SK-N-SH (cell line): ENCODE measurements around the gene ARHGAP10. TPM values are rescaled to one million over a fixed set of nuclear protein-coding genes. Genes with fewer than 3 reads are reported as not detected.

Experiments
- CTCF ChIA-PET: fragments of 300-600, 350-600 bp; formaldehyde crosslinking; extraction: SDS; loops from one replicate; lab custom pipeline; 2021; lab: Yijun Ruan, JAX
- POLR2A ChIA-PET: fragments of 350-600 bp; sonication (Branson Sonifier 250); formaldehyde crosslinking; extraction: SDS; loops from one replicate; lab custom pipeline; 2020; ENCODE audit warnings: antibody characterized with exemption, inconsistent platforms; lab: Yijun Ruan, JAX
- DNase-seq: peaks from one replicate; pipeline ENCODE4 v3.0.0; 2012
- H2AFZ ChIP-seq: fragments of 200-600 bp; sonication (generic); 2 replicates; pipeline ENCODE4 v1.8.1; 2016; ENCODE audit warnings: antibody characterized with exemption, mild to moderate bottlenecking, low read depth
- H3F3A ChIP-seq: fragments of 200-600 bp; sonication (generic); replicated peaks from 2 replicates; pipeline ENCODE3; 2016; ENCODE audit warnings: antibody characterized with exemption, mild to moderate bottlenecking; ENCODE audit not compliant: insufficient read depth
- H3K27ac ChIP-seq, 2 experiments: fragments of 200-500 bp in 1 of 2; fragments of 200-600 bp in 1 of 2; sonication (Bioruptor generic) in 1 of 2; sonication (generic), shearing (Covaris generic) in 1 of 2; 2 replicates each; pipeline versions ENCODE4 v1.5.1 to v1.6.1; 2014 to 2016; ENCODE audit warnings: low read depth in 2 of 2, inconsistent platforms in 1 of 2, low read length in 1 of 2, mild to moderate bottlenecking in 1 of 2, mixed read lengths in 1 of 2
- H3K27me3 ChIP-seq: fragments of 200-600 bp; sonication (generic), shearing (Covaris generic); 2 replicates; pipeline ENCODE4 v1.6.1; 2016; ENCODE audit warnings: mixed run types; ENCODE audit not compliant: insufficient read depth
- H3K36me3 ChIP-seq, 2 experiments: fragments of 200-500 bp in 1 of 2; fragments of 200-600 bp in 1 of 2; sonication (Bioruptor generic) in 1 of 2; sonication (generic) in 1 of 2; replicated peaks in 1 of 2; 2 replicates each; pipeline versions ENCODE3 to v1.5.1; 2014 to 2016; ENCODE audit warnings: low read length in 1 of 2, mild to moderate bottlenecking in 1 of 2; ENCODE audit not compliant: insufficient read depth in 2 of 2, control insufficient read depth in 1 of 2
- H3K4me1 ChIP-seq, 2 experiments: fragments of 200-500 bp in 1 of 2; fragments of 200-600 bp in 1 of 2; sonication (Bioruptor generic) in 1 of 2; sonication (generic), shearing (Covaris generic) in 1 of 2; 2 replicates each; pipeline versions ENCODE4 v1.5.1 to v1.6.1; 2014 to 2016; ENCODE audit warnings: low read depth in 1 of 2, low read length in 1 of 2, mixed run types in 1 of 2; ENCODE audit not compliant: insufficient read depth in 2 of 2, control insufficient read depth in 1 of 2
- H3K4me2 ChIP-seq: fragments of 200-600 bp; sonication (generic), shearing (Covaris generic); 2 replicates; pipeline ENCODE4 v1.6.1; 2017; ENCODE audit warnings: mixed run types
- H3K4me3 ChIP-seq, 2 experiments: fragments of 200-500 bp in 1 of 2; fragments of 200-600 bp in 1 of 2; sonication (Bioruptor generic) in 1 of 2; sonication (generic), shearing (Covaris generic) in 1 of 2; 2 replicates each; pipeline versions ENCODE4 v1.5.1 to v1.8.1; 2014 to 2016; ENCODE audit warnings: low read depth in 2 of 2, inconsistent platforms in 1 of 2, low read length in 1 of 2, mild to moderate bottlenecking in 1 of 2, mixed read lengths in 1 of 2, moderate library complexity in 1 of 2
- H3K79me2 ChIP-seq: fragments of 200-600 bp; sonication (generic); 2 replicates; pipeline ENCODE4 v1.8.1; 2017; ENCODE audit warnings: mild to moderate bottlenecking; ENCODE audit not compliant: insufficient read depth
- H3K9ac ChIP-seq: fragments of 200-600 bp; sonication (generic); 2 replicates; pipeline ENCODE4 v1.6.1; 2017; ENCODE audit warnings: mixed run types
- H3K9me2 ChIP-seq: fragments of 200-600 bp; sonication (generic); 2 replicates; pipeline ENCODE4 v1.6.1; 2017; ENCODE audit warnings: mixed run types
- H3K9me3 ChIP-seq: fragments of 200-600 bp; sonication (generic); 2 replicates; pipeline ENCODE4 v1.6.1; 2017; ENCODE audit warnings: mixed run types, mild to moderate bottlenecking, moderate library complexity
- H4K20me1 ChIP-seq: fragments of 200-600 bp; sonication (generic); 2 replicates; pipeline ENCODE4 v1.6.1; 2017; ENCODE audit warnings: mild to moderate bottlenecking, mixed run types; ENCODE audit not compliant: insufficient read depth
- CHD2 ChIP-seq: fragments of 150-350 bp; IDR thresholded peaks from 2 replicates; pipeline ENCODE4 v1.6.1; 2018; ENCODE audit warnings: low read length; ENCODE audit not compliant: partially characterized antibody
- ELF1 ChIP-seq: IDR thresholded peaks from 2 replicates; pipeline ENCODE4 v1.4.0; 2012
- EP300 ChIP-seq, 2 experiments: IDR thresholded peaks; 2 replicates each; pipeline versions ENCODE4 v1.4.0 to v1.6.1; 2012; ENCODE audit warnings: borderline replicate concordance in 1 of 2, low read depth in 1 of 2, low read length in 1 of 2
- EZH2phosphoT487 ChIP-seq: fragments of 200-600 bp; sonication (generic); IDR thresholded peaks from 2 replicates; pipeline ENCODE4 v1.6.1; 2017; ENCODE audit warnings: low read depth, mixed run types, mild to moderate bottlenecking, antibody characterized with exemption, moderate library complexity, borderline replicate concordance
- FOSL2 ChIP-seq: IDR thresholded peaks from 2 replicates; pipeline ENCODE4 v1.4.0; 2012; ENCODE audit warnings: low read depth, mild to moderate bottlenecking, moderate library complexity, borderline replicate concordance
- FOXJ3 ChIP-seq: sonication (generic); formaldehyde crosslinking; IDR thresholded peaks from 2 replicates; pipeline ENCODE4 v1.5.1; 2020; ENCODE audit warnings: mild to moderate bottlenecking, missing genetic modification reagents
- GABPA ChIP-seq: IDR thresholded peaks from 2 replicates; pipeline ENCODE4 v1.4.0; 2012; ENCODE audit warnings: low read depth, mild to moderate bottlenecking
- JUND ChIP-seq: IDR thresholded peaks from 2 replicates; pipeline ENCODE4 v1.4.0; 2012
- NFIC ChIP-seq: IDR thresholded peaks from 2 replicates; pipeline ENCODE4 v1.4.0; 2012; ENCODE audit warnings: borderline replicate concordance
- NRF1 ChIP-seq: IDR thresholded peaks from 2 replicates; pipeline ENCODE4 v1.6.1; 2012; ENCODE audit warnings: low read depth, mild to moderate bottlenecking, low read length
- PBX3 ChIP-seq: IDR thresholded peaks from 2 replicates; pipeline ENCODE4; 2012
- RCOR1 ChIP-seq: fragments of 150-350 bp; IDR thresholded peaks from 2 replicates; pipeline ENCODE4 v1.6.1; 2017; ENCODE audit warnings: antibody characterized with exemption, low read length
- REST ChIP-seq: IDR thresholded peaks from 2 replicates; pipeline ENCODE4 v1.6.1; 2012; ENCODE audit warnings: mild to moderate bottlenecking, low read depth, low read length, moderate library complexity
- SMC3 ChIP-seq: IDR thresholded peaks from 2 replicates; pipeline ENCODE4 v1.6.1; 2012; ENCODE audit warnings: low read depth, low read length, improper control_type of control experiment
- TEAD4 ChIP-seq: IDR thresholded peaks from 2 replicates; pipeline ENCODE4 v1.4.0; 2012; ENCODE audit warnings: mild to moderate bottlenecking, borderline replicate concordance; ENCODE audit not compliant: insufficient read depth
- ZBTB33 ChIP-seq: IDR thresholded peaks from 2 replicates; pipeline ENCODE4 v1.4.0; 2012; ENCODE audit warnings: low read depth, borderline replicate concordance
- WGBS: methylation state at CpG from one replicate; pipeline ENCODE4 v1.1.6; 2017; ENCODE audit warnings: low lambda C conversion rate; 5-methylcytosine and 5-hydroxymethylcytosine counted together
- polyA plus RNA-seq, 3 experiments: library from polyadenylated mRNA; depleted of rRNA; stranded (reverse); fragments of >200 nt; gene quantifications; 2 replicates each; pipeline ENCODE4 v1.2.3, GENCODE V29; 2012
- TF ChIP-seq, protein P1 (sequence below): IDR thresholded peaks from 2 replicates; pipeline ENCODE4 v1.4.0; 2012; ENCODE audit warnings: low read depth
- TF ChIP-seq, protein P2 (sequence below): fragments of 150-350 bp; IDR thresholded peaks from 2 replicates; pipeline ENCODE4 v1.6.1; 2016; ENCODE audit warnings: mild to moderate bottlenecking, low read depth, low read length

Gene ARHGAP10
- polyA plus RNA-seq, 1 of the 3 experiments (the other 2 are of a cell fraction): 15.1 TPM

DNA sequence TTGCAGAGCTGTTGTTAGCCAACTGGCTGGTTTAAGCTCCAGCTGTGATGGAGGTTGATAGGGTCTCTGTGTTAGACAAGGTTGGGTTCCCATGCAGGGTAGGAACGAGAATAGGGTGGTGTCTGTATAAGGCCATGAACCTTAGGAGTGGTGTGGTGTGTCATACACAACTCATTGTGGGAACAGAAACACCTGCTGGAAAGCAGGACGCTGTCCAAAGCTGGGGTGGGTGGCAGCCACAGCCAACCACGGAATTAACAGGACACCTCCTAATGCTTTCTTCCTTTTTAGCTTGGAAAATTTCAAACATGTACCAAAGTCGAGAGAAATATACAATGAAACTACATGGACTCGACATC, 94.4 kb downstream of the ARHGAP10 start:
- Histone ChIP-seq H3K4me3 (no peak overlapping the region), H3K9ac (no peak overlapping the region), H2AFZ (no peak overlapping the region), H3K4me1 (peaks cover 19 to 33% of the 10 kb centered on the region in 2 experiments), H3K27me3 (no peaks in the 10 kb centered on the region), H3K9me3 (no peaks in the 10 kb centered on the region), H3F3A (peaks cover 17% of the 10 kb centered on the region), H3K27ac (peak overlapping the region in 1 of 2 experiments; percentile 24; a peak in 1 of 4 replicates), H3K79me2 (peaks cover 2% of the 10 kb centered on the region; the same call in 1 of the 2 replicates), H3K9me2 (no peaks in the 10 kb centered on the region), H4K20me1 (no peaks in the 10 kb centered on the region), H3K36me3 (peaks cover 0 to 8% of the 10 kb centered on the region in 2 experiments), H3K4me2 (no peak overlapping the region)
- ChIA-PET CTCF (interaction anchor here (1.0 to 2.2 kb wide), 3 partner anchors 17 to 40 kb away, joined by 3 to 7 read pairs (median 4); no protein-coding TSS in a partner anchor), POLR2A (no interaction called here)
- no peak for DNase-seq
- no peak for TF ChIP-seq RCOR1
- TF ChIP-seq NRF1: no peak
- TF ChIP-seq ZBTB33: no peak
- no peak for TF ChIP-seq JUND
- no peak for TF ChIP-seq EP300 (IDR thresholded peaks at IDR 0.05; ENCODE audit: borderline replicate concordance in 1 of 2, low read depth in 1 of 2, low read length in 1 of 2)
- no peak for TF ChIP-seq SMC3
- TF ChIP-seq TEAD4: no peak
- no peak for TF ChIP-seq FOSL2
- no peak for TF ChIP-seq GABPA
- TF ChIP-seq, protein P1, sequence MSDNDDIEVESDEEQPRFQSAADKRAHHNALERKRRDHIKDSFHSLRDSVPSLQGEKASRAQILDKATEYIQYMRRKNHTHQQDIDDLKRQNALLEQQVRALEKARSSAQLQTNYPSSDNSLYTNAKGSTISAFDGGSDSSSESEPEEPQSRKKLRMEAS: no peak
- no peak for TF ChIP-seq ELF1
- no peak for TF ChIP-seq CHD2
- WGBS: 96% methylated on average over 5 of the region's 5 CpGs

GRCh38 chr4:147828331-147828905, 96.5 kb downstream of the ARHGAP10 start:
- Histone ChIP-seq H3K79me2 (no peaks in the 10 kb centered on the region), H3K27ac (no peak overlapping the region), H4K20me1 (no peaks in the 10 kb centered on the region), H3K4me1 (peaks cover 19 to 26% of the 10 kb centered on the region in 2 experiments), H3K4me3 (no peak overlapping the region), H3F3A (peaks cover 39% of the 10 kb centered on the region), H3K4me2 (no peak overlapping the region), H3K9ac (no peak overlapping the region), H3K9me2 (no peaks in the 10 kb centered on the region), H2AFZ (no peak overlapping the region), H3K36me3 (peaks cover 0 to 4% of the 10 kb centered on the region in 2 experiments), H3K27me3 (no peaks in the 10 kb centered on the region), H3K9me3 (no peaks in the 10 kb centered on the region)
- TF ChIP-seq, protein P2, sequence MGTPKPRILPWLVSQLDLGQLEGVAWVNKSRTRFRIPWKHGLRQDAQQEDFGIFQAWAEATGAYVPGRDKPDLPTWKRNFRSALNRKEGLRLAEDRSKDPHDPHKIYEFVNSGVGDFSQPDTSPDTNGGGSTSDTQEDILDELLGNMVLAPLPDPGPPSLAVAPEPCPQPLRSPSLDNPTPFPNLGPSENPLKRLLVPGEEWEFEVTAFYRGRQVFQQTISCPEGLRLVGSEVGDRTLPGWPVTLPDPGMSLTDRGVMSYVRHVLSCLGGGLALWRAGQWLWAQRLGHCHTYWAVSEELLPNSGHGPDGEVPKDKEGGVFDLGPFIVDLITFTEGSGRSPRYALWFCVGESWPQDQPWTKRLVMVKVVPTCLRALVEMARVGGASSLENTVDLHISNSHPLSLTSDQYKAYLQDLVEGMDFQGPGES: no peak
- TF ChIP-seq EZH2phosphoT487 (no peak), CHD2 (no peak), NFIC (no peak), ELF1 (no peak), PBX3 (no peak), FOXJ3 (CRISPR knock-in tag) (no peak), REST (no peak)
- WGBS: 81% methylated on average over 3 of the region's 3 CpGs
- no peak for DNase-seq
- CTCF ChIA-PET: interaction anchor here (1.8 kb wide), 1 partner anchor 18 kb away, joined by 5 read pairs; no protein-coding TSS in a partner anchor
- POLR2A ChIA-PET: no interaction called here
